RCC 7860 (cell line): ENCODE data around the gene GJB2.

ENCODE experiments used
- DNase-seq: peaks from one replicate; pipeline ENCODE4 v3.0.0-alpha.2; 2015; ENCODE audit warnings: low spot score
- FAIRE-seq: peaks from 2 replicates; lab custom pipeline; 2012; peaks lifted over from hg19 to GRCh38; lab: Jason Lieb, UNC

GJB2 gene

DNA sequence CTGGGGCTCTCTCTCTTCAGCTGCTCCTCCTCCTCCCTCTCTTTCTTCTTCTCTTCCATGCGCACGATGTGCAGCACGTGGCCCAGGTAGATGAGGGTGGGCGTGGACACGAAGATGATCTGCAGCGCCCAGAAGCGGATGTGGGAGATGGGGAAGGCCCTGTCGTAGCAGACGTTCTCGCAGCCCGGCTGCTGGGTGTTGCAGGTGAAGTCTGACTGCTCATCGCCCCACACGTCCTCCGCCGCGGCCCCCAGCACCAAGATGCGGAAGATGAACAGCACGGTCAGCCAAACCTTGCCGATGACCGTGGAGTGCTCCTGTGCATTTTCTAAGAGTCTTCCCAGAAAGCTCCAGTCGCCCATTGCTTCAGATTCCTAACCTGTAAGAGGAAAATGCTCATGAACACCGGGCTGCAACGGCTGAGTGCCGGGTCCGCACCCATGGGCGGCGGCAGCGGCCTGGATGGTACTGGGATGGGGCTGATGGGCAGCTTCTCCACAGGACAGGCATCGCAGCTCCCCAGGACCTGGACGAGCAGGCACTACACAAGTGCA is 49.7 kb downstream of the GJB2 start:
- FAIRE-seq (no peak), DNase-seq (no peak)

DNA sequence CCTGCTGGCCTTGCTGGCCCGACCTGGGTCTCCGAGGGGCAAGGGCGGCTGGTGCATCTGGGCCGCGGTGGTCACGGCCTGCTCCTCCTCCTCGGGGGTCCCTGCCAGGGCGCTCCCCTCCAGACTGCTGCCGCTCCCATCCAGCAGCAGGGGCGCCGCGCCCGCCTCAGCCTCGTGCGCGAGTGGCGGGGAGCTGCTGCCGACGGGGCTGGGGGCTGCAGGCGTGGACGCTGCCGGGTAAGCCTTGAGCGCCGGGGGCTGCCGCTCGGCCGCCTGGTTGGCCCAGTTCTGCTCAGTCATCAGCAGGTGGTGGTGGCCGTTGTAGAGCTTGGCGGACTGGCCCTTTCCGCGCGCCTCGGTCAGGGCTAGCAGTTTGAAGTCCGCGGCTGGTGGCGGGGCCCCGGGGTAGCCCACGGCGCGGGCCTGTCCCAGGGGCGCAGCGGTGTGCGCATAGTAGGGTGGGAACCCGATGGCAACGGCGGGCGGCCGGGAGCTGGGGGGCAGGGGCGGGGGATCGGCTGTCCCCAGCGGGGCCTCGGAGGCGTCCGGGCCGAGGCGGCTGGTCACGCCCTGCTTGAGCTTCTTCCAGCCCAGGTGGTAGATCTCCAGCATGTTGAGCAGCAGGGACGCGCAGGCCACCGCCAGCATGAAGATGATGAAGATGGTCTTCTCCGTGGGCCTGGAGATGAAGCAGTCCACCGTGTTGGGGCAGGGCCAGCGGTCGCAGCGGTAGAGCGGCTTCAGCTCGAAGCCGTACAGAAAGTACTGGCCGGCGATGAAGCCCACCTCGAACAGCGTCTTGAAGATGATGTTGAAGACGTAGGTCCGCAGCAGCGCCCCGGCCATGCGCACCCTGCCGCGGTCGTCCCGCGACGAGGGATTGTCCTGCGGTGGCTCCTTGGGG is 50.5 kb downstream of the GJB2 start:
- DNase-seq = no peak
- no peak for FAIRE-seq

DNA sequence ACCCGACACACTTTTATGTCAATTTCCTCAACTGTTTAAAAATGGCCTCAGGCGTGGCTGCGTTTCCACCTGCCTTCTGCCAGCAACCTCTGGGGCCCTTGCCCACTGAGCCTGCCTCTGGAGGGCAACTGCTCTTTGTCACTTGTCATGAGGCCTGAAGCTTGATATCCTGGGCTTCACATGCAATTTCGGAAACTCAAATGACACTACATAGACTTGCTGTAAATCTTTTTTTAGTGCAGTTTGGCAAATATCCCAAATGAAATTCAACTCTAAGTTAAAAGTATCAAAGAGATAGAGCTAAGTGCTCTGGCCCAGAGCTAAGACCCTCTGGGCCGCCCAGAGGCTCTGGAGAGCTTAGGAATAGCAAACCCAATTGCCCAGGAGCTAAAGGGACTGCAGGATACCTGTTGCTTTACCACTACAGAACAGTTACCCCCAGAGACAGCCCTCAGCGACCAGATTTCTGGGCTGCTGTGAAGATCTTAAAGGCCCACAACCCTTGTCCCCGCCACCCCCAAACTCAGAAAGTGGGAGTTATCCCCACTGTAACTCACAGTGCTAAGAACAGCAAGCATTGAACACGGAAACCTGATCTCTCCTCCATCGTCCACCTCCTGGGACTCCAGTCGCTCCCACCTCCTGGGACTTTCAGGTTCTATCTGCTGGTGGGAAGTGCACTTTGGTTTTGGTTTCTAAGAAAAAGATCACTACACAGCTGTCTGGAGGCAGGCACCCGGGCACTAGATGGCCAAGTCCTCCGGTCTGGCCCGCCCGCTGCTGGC is 51.3 kb downstream of the GJB2 start:
- FAIRE-seq (no peak), DNase-seq (no peak)

DNA sequence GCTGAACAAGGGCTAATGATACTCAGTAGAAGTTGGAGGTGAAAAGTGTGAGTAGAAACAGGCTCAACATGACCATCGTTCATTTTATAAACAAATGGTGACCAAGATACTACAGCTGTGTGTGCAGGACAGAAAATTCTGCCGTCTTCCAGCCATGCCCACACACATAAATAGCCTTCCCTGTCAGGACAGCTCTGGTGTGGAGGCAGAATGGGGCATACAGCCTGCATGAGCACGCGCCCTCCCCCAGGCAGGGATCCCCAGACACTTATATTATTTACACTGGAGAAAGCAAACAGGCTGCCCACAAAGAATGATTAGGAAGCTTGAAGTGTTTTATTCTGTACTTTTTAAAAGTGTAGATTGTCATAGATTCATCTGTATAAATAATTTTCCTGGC is 52.3 kb downstream of the GJB2 start:
- no peak for DNase-seq
- no peak for FAIRE-seq

DNA sequence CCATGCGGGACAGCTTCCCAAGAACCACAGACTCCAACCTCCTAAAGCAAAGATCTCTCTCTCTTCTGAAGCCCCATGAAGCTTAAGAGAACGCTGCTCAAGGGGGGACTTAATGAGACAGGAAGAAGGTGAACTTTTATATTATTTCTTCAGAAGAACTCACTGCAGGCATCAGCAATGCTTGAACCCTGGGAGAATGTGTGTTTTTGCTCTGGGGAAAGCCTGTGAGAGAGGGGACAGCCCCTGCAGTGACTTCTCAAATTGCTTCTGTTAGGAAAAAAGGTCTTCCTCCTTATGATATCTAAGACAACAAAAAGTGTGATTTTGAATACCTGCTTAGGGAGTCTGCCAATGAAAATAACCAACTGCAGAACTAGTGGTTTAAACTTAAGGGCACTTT is 54.9 kb downstream of the GJB2 start:
- DNase-seq = no peak
- no peak for FAIRE-seq
